Fibroblast of peridontal ligament (primary cell): Measurements from ENCODE around the gene RAP1GDS1.
A peak's percentile ranks its signal among the peaks of the same experiment; 100 is the strongest.
"Not testable (repeated sequence)": the region's sequence is repeated elsewhere in the genome, so short reads cannot be mapped to it uniquely, and the experiment has no call there.

Source experiments
- DNase-seq: peaks from one replicate; pipeline ENCODE4 v3.0.0-alpha.2; 2010; ENCODE audit errors: extremely low read depth

Gene RAP1GDS1

DNA sequence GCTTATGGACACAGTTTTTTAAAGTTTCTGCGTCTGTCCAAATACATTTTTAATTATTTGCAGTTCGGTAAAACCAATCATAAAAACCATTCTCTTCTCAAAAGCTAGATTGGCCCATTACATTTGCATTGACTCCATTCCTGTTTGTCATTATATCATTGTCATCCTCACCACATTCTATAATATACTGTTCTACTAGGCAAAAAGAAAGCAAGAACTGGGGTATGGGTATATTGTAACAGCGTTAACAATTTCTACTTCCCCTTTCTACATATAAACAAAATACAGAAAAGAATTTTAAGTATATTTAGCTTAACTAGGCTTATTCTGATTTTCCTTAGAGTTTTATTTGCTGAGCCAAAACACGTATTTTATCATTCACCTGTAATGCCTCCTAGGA, 91.8 kb downstream of the RAP1GDS1 start:
- no peak for DNase-seq

DNA sequence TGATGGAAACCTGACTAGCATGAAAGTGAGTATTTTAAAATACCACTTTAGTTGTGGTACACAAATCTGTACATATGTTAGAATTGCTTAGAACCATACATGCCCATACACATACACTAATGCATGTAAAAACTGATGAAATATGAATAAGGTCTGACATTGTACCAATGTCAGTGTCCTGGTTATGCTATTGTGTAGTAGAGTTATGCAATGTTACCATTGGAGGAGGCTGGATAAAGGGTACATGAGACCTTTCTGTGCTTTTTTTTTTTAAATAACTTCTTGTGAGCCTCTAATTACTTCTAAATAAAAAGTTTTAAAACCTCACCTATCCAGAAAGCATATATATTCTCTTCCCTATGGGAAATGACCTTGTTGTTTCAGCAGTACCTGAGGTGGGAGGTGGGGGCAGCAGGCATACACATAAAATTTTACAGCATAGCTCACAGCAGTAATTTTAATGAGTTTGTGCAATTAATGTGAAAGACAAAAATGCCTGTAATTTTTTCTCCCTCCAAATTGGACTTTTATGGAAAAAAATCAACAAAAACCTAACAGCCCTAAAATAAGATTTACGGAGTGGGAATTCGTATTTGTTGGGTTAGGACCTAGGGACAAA, 97.6 kb downstream of the RAP1GDS1 start:
- DNase-seq: no peak

DNA sequence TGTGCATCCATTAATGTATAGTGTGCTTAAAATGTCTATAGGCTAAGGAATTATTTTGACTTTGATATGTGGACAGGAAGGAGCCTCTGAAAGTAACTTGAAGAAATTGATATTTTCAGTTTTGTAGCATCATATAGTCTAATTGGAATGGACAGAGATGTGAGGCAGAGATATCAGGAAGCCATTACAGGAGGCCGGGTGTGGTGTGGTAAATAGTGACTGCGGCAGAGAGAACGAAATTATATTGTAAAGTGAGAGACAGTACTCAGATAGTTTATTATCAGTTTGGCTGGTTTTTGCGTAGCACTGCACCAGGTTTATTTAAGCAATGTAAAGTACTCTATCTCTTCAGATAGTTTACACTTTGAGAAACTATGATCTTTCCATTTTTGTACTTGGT, 98.5 kb downstream of the RAP1GDS1 start:
- DNase-seq: no peak

DNA sequence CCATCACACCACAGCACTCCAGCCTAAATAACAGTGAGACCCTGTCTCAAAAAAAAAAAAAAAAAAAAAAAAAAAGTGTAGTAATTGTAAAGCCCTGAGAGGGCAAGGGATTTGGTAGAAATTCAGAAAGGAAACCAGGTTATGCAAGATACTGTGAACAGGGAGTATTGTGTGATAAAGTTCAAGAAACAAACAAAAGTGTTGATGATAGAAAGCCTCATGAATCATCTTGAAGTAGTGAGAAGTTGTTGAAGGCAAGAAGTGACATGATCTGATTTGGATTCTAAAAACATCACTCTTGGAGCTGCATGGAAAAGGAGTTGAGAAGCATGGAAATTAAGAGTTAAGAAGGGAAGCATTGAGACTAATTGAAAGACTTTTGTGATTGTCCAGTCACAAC, 102.2 kb downstream of the RAP1GDS1 start:
- no peak for DNase-seq

DNA sequence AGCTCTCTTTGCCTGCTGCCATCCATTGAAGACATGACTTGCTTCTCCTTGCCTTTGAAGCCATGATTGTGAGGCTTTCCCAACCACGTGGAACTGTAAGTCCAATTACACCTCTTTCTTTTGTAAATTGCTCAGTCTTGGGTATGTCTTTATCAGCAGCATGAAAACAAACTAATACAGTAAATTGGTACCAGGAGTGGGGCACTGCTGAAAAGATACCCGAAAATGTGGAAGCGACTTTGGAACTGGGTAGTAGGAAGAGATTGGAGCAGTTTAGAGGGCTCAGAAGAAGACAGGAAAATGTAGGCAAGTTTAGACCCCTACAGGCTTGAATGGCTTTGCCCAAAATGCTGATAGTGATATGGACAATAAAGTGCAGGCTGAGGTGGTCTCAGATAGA, 105.1 kb downstream of the RAP1GDS1 start:
- not testable (repeated sequence) for DNase-seq

DNA sequence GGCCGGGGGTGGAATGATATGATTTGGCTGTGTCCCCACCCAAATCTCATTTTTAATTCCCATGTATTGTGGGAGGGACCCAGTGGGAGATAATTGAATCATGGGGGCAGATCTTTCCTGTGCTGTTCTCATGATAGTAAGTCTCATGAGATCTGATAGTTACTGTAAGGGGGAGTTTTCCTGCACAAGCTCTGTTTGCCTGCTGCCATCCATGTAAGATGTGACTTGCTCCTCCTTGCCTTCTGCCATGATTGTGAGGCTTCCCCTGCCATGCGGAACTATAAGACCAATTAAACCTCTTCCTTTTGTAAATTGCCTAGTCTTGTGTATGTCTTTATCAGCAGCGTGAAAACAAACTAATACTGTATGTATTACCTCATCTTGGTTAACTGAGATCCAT, 106.8 kb downstream of the RAP1GDS1 start:
- not testable (repeated sequence) for DNase-seq

DNA sequence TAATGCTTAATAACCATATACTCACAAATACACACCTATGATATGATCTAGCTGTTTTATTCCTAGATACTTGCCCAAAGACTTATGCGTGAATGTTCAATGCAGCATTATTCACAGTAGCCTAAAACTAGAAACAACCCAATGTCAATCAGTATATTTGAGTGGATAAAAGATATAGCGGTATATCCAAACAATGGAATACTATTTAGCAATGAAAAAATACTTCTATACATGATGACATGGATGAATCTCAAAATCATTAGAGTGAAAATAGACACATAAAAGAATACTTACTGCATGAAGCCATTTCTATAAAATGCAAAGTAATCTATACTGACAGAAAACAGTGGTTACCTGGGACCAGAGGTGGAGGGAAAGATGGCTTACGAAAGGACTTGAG, 108.1 kb downstream of the RAP1GDS1 start:
- DNase-seq: no peak

DNA sequence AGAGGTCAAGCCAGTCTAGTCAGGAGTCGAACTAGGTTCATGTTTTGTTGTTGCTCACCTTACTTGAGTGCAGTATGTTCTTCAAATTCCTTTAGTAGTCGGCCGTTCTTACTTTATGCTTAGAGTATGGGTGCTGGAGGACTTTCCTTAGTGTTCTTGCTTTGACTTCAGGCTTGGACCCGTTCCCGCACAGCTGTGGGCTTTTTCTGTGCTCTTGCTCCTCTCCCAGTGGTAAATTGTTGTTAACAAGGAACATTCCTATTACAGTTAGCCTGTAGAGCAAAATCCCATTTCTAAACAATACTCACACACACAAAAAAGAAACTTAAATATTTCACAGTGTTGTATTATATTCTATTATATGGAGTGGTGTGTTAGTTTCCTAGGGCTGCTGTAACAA, 113.5 kb downstream of the RAP1GDS1 start:
- DNase-seq: peak; percentile 51

DNA sequence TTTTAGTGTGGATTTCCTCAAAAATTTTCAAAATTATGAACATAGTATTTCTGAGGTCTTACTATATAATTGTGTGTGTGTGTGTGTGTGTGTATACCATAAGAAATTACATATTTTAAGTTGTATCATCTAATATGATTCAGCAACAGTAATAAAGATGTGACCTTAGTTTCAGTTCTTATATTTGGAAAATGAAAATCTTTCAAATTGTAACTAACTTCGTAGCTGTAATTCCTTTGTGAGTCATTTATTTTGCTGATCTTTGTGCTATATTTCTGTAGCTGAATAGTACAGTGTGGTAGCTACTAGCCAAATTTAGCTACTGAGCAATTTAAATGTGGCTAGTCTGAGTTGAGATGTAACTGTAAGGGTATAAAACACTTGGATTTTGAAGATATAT, 116.4 kb downstream of the RAP1GDS1 start:
- DNase-seq: peak; percentile 75

DNA sequence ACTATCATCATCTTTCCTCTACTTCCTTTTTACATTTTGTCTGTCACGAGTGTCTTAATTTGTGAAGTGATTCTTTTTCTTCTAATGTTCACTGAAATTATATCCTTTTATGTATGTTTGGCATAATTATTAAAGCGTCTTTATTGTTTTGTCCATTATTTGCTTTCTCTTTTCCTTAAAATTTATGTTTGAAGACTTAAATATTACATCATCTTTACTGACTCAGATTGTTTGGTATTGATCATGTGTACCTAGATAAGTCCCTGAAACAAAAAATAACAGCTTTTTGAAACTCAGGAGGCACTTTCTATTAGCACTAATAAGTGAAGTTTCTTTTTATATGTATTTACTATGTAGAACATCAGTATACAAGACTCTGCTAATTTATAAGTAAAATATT, 120.1 kb downstream of the RAP1GDS1 start:
- no peak for DNase-seq

DNA sequence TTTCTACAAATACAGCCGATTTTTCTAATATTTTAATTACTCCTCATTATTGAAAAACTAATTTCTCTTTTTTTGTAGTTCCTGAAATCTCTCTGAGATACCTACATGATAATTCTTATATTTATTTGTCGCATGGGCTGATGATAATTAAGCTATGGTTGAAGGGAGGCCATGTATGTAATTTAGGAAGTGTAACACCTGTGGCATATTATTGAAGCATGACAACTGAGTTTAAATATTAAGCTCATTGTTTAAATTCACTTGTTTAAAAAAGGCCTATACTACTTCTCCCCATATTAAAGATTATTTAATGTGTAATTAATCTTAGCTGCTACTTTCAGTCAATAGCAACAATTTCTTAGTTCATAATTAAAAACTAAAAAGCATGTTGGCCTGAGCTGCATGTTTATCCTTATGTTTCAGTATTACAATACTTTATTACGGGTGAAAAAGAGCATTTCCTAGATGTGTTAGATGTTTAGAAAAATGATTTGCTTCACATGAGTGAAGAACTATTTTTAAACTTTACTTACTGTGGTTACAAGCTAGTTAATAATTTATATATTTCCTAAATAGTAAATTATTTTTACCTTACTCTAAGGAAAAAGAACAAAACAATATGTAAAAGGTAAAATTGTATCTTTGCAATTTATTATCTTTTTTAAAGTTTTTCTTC, 122.4 kb downstream of the RAP1GDS1 start:
- no peak for DNase-seq

DNA sequence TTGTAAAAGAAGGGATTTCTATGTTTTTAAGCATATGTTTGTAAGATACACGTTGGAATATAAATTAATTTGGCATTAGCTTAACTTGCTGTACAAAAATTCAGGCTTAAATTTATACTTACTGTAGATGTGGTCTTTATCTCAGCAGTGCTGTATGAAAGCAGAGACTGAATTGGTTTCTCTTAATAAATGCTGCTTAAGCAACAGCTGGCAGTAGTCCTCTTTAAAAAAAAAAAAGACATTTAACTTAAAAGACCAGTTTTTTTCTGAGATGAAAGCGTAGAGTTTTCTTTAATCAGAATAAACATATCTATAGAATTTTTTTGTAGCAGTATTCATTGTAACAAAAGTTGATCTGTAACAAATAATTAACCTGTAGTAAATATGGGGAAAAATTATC, 124.6 kb downstream of the RAP1GDS1 start:
- DNase-seq: no peak

DNA sequence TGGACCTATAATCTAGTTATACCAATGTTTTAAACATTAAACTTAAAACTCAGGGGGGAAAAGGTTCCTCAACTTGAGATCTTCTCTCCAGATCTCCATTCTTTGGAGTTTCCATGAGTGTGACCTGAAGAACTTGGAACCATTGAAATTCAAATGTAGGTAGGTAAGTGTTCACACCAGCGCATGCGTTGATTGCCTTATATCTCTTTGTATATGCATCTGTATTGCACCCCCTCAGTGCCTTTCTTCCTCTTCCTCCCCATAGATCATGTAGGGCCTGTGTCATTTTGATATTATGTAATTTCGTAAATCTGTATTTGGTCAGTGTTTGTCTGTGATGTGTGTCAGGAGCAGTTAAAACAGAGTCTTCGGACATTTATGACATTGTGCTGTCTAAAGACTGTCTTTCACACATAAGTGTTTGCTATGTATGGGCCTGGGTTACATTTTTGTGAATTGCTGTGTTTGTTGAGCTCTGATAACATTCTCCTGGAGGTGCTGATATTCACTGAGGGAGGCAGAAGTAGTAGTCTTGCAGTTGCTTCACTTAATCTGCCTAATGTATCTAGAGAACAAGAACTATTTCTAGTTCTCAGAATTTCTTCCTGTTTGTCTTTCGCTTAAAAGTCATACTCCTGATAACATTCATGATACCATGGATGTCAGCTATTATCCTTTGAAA, 126.3 kb downstream of the RAP1GDS1 start:
- DNase-seq: no peak

DNA sequence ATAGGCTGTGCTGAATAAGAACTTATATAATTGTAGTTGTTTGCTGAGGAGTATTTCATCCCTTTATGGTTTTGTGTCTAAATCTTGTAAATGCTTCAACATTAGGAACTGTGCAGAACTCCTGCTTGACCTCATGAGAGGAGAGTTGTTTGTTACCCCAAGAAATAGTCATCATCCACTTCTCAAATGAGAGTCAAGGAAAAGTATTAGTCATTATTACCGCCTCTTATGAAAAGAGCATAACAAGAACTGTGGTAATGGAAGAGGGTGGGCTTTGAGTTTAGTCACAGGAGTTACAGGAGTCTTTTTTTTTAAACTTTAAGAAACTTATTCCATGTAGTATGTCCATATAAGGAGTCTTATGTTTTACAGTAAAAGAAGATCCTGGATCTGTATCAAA, 132.9 kb downstream of the RAP1GDS1 start:
- no peak for DNase-seq

DNA sequence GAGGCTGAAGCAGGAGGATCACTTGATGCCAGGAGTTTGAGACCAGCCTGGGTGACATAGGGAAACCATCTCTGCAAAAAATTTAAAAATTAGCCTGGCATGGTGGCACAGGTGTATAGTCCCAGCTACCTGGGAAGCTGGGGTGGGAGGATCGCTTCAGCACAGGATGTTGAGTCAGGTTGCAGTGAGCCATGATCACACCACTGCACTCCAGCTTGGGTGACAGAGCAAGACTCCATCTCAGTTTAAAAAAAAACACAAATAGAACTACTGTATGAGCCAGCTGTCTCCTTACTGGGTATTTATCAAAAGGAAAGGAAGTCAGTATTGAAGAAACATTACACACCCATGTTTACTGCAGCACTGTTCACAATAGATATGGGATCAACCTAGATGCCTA, 138.7 kb downstream of the RAP1GDS1 start:
- DNase-seq: no peak

DNA sequence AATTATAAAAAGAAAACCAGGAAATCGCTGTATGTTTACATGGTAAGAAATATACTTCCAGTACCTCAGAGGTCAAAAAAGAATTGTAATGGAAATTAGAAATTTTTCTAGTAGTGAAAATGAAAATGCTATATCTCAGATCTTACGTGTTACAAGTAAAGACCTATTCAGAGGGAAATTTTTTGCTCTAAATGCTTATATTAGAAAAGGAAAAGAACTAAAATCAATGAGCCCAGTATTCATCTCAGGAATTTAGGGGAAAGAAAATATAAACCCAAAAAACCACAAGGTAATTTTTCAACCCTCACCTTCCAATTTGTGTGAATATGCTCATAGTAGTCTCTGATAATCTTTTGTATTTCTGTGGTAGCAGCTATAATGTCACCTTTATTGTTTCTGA, 145.6 kb downstream of the RAP1GDS1 start:
- no peak for DNase-seq

DNA sequence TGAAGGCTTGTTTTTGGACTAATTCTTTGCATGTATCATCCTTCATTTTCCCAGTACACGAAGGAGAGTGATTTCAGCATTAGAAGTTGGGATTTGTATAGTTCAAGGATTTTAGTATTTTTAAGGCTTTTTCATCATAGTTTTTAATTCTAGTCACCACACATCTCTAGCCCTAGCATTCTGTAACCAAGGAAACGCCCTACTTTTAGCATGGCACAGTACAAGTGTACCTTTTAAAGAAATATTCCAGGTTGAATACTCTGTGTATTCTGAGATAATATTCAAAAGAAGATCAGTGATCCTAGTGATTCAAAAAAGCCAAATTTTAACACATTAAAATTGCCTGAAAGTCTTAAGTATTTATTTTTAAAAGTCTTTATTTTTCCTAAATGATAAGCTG, 150.5 kb downstream of the RAP1GDS1 start:
- no peak for DNase-seq

DNA sequence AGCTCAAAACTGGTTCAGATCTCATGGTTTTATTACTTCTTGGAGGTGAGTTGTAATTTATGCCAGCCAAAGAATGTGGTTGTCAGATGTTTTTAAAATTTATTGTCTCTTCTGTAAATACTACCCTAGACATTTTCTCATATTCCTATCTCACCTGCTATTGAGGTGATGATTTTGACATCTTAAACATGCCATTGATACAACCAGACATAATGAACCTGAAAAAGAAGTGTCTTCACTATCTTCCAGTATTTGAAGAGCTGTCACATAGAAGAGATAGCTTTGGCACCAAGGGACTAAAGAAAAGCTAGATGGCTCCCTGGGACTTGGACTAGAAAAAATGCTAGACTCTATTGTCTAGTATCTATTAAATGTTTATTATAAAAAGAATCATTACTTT, 155.7 kb downstream of the RAP1GDS1 start:
- no peak for DNase-seq

DNA sequence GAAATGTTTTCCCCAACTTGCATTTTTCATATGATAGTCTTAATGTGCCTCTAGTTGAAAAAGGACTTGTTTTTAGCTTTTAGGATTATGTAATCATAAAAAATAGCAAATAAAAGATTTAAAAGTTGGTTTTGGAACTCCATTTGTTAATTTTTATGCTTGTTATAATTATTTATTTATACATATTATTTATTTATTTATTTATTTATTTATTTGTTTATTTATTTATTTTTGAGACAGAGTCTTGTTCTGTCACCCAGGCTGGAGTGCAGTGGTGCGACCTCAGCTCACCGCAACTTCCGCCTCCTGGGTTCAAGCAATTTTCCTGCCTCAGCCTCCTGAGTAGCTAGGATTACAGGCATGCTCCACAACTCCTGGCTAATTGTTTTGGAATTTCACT, 159.0 kb downstream of the RAP1GDS1 start:
- not testable (repeated sequence) for DNase-seq

DNA sequence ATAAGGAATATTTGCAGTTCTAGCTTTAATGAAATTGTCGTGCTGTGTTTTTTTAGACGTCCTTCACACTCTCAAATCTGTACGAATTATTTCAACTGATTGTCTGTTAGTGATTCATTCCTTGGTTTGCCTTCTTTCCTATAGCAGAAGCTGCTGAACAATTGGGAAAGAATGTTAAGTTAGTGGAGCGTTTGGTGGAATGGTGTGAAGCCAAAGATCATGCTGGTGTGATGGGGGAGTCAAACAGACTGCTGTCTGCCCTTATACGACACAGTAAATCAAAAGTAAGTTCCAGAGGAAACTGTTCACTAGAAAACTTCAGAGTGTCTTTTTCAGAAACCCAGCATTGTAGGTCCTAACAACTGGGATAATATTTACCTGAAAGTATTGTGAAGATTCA, 159.9 kb downstream of the RAP1GDS1 start:
- DNase-seq: no peak

DNA sequence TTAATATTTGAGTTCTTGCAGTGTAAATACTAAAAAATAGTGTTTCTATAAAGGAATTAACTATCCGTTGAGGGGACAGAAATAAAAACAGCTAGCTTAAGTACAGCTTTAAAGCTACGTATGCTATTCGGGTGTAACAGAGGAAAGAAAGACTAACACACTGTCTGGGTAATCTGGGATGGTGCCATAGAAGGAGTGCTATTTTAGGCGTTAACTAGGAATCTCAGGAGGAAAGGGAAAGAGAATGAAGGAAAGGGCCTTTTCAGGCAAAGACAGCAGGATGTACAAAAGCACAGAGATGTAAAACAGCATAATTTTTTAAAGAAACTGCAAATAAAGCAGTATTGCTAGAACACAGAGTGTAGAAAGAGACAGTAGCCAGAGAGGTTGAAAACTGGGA, 161.8 kb downstream of the RAP1GDS1 start:
- no peak for DNase-seq

DNA sequence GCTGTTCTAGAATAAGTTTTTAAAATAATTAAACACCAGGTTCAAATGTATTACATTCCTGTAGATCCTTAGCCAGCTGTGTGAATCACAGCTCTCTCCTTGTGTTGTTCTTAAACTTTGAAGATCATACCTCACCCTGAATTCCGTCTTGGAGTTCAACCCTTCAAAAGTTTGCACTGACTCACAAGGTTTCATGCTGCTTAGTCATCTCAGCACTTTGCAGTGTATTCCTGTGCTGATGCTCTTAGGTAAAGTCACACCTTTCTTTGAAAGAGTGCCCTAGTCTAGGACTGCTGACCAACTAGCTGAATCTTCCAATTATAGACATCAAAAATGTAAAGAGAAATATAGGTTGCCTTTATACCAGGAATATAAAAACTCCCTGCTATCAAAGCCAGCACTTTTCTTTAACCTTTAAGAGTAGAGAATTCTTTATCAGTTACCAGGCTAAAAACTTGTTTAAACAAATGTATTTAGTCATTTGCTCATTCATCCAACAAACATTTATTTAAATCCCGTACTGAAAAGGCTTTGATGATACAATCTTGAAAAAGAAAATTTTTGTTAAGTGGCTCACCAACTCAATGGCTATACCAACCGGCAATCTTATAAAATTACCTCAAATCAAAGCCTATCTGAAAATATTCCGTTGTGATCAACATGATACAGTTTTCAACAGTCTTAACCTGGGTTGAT, 169.7 kb downstream of the RAP1GDS1 start:
- peak; percentile 71 for DNase-seq

DNA sequence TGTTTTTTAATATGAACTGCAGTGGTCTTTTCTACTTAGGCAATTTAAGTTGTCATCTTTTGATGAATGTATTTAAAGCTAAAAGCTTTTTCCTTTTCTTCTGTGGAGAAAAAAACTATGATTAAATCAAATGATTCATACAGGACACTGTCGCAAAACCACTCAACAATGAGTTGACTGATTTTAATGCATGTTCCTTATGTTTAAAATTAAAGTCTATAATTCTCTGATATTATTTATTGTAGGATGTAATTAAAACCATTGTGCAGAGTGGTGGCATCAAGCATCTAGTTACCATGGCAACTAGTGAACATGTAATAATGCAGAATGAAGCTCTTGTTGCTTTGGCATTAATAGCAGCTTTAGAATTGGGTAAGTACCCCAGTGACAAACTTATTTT, 172.5 kb downstream of the RAP1GDS1 start:
- DNase-seq: no peak
